ENCODE results near the gene S1PR4.

DNA sequence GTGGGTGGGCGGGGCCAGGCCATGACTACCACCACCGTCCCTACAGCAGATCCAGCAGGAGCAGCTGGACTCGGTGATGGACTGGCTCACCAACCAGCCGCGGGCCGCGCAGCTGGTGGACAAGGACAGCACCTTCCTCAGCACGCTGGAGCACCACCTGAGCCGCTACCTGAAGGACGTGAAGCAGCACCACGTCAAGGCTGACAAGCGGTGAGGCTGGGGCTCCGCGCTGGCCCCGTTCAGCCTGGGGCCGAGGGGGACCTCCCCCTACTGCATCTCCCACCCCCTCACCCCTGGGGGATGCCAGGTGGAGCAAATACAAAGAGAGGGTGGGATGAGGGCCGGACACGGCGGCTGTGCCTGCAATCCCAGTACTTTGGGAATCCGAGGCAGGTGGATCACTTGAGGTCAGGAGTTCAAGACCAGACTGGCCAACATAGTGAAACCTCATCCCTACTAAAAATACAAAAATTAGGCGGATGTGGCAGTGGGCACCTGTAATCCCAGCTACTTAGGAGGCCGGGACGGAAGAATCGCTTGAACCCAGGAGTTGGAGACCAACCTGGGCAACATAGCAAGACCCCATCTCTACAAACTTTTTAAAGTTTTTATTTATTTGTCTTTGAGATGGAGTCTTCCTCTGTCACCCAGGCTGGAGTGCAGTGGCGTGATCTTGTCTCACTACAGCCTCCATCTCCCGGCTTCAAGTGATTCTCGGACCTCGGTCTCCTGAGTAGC is 27.8 kb downstream of the S1PR4 start:
- TF ChIP-seq, protein P1, sequence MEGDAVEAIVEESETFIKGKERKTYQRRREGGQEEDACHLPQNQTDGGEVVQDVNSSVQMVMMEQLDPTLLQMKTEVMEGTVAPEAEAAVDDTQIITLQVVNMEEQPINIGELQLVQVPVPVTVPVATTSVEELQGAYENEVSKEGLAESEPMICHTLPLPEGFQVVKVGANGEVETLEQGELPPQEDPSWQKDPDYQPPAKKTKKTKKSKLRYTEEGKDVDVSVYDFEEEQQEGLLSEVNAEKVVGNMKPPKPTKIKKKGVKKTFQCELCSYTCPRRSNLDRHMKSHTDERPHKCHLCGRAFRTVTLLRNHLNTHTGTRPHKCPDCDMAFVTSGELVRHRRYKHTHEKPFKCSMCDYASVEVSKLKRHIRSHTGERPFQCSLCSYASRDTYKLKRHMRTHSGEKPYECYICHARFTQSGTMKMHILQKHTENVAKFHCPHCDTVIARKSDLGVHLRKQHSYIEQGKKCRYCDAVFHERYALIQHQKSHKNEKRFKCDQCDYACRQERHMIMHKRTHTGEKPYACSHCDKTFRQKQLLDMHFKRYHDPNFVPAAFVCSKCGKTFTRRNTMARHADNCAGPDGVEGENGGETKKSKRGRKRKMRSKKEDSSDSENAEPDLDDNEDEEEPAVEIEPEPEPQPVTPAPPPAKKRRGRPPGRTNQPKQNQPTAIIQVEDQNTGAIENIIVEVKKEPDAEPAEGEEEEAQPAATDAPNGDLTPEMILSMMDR (IDR thresholded peaks at IDR 0.05; ENCODE audit: insufficient read depth, low read depth, low read length) = no peak
- TF ChIP-seq EZH2 (IDR thresholded peaks at IDR 0.05; ENCODE audit: insufficient read depth, low read length) = no peak

Data from astrocyte (in vitro differentiated cells and primary cell).